GM21825 (cell line): Measurements from ENCODE around the gene GPR89A.
"Not testable (repeated sequence)": the region's sequence is repeated elsewhere in the genome, so short reads cannot be mapped to it uniquely, and the experiment has no call there.

Experiments used
- ATAC-seq: cut with Tn5 transposase; IDR thresholded peaks from one replicate; pipeline ENCODE4 v1.9.1; 2021; ENCODE audit warnings: mild to moderate bottlenecking, moderate library complexity; ENCODE audit not compliant: unreplicated experiment

GPR89A gene

GRCh38 chr1:145716641-145717345, 109.0 kb downstream of the GPR89A start:
- no peak for ATAC-seq

GRCh38 chr1:145717833-145718232, 110.0 kb downstream of the GPR89A start:
- no peak for ATAC-seq

- not testable (repeated sequence) for ATAC-seq
Measured at GRCh38 chr1:145718465-145718864, 110.7 kb downstream of the GPR89A start.

- ATAC-seq, result no peak
Measured at GRCh38 chr1:145719230-145720079, 111.7 kb downstream of the GPR89A start, which contains the start of gene CD160. TSS of gene CD160 (plus strand) at chr1:145719499. CDS start at chr1:145728328, 8,829 bp downstream.
